HepG2 (cell line): ENCODE results near the gene CDK3. TPM values are rescaled to one million over a fixed set of nuclear protein-coding genes. Genes with fewer than 3 reads are reported as not detected.

Source experiments
- AGO1 ChIP-seq: fragments of 200-400 bp; formaldehyde crosslinking; IDR thresholded peaks from 2 replicates; pipeline ENCODE4 v1.6.1; 2017; ENCODE audit warnings: mild to moderate bottlenecking, low read depth, low read length, moderate library complexity; ENCODE audit not compliant: poor library complexity, severe bottlenecking
- ARID2 ChIP-seq: sonication (generic); formaldehyde crosslinking; IDR thresholded peaks from 2 replicates; pipeline ENCODE4 v1.8.1; 2022; ENCODE audit warnings: mild to moderate bottlenecking, missing genetic modification reagents, borderline replicate concordance
- HMG20B ChIP-seq: conservative IDR thresholded peaks from 2 replicates; pipeline ENCODE4 v1.6.1; 2016; ENCODE audit warnings: missing genetic modification reagents, missing compliant biosample characterization
- KDM5A ChIP-seq: fragments of 200-600 bp; sonication (generic); IDR thresholded peaks from 2 replicates; pipeline ENCODE4 v1.7.0; 2018; ENCODE audit warnings: antibody characterized with exemption, mild to moderate bottlenecking, low read length, borderline replicate concordance
- MAFG ChIP-seq: sonication (generic); formaldehyde crosslinking; IDR thresholded peaks from 2 replicates; pipeline ENCODE4 v1.5.1; 2020; ENCODE audit warnings: mild to moderate bottlenecking, missing genetic modification reagents
- MYNN ChIP-seq: sonication (generic); formaldehyde crosslinking; IDR thresholded peaks from 2 replicates; pipeline ENCODE4 v1.4.0; 2020; ENCODE audit warnings: mild to moderate bottlenecking, low read depth, missing genetic modification reagents
- RARG ChIP-seq: sonication (generic); formaldehyde crosslinking; IDR thresholded peaks from 2 replicates; pipeline ENCODE4 v1.4.0; 2020; ENCODE audit warnings: low read depth, mild to moderate bottlenecking, missing genetic modification reagents
- REXO4 ChIP-seq: sonication (generic); formaldehyde crosslinking; IDR thresholded peaks from 2 replicates; pipeline ENCODE4 v1.8.0; 2022; ENCODE audit warnings: missing genetic modification reagents, mild to moderate bottlenecking, borderline replicate concordance
- RFX1 ChIP-seq: fragments of 450-650 bp; IDR thresholded peaks from 2 replicates; pipeline ENCODE4 v1.6.1; 2017
- SSRP1 ChIP-seq: IDR thresholded peaks from 2 replicates; pipeline ENCODE4 v1.6.1; 2016; ENCODE audit warnings: control low read depth
- ZNF446 ChIP-seq: sonication (generic); formaldehyde crosslinking; IDR thresholded peaks from 2 replicates; pipeline ENCODE4 v1.5.0; 2020; ENCODE audit warnings: mild to moderate bottlenecking, missing genetic modification reagents
- ZNF615 ChIP-seq: sonication (generic); formaldehyde crosslinking; IDR thresholded peaks from 2 replicates; pipeline ENCODE4 v1.5.0; 2020; ENCODE audit warnings: mild to moderate bottlenecking, missing genetic modification reagents, borderline replicate concordance
- ZNF629 ChIP-seq: sonication (generic); formaldehyde crosslinking; conservative IDR thresholded peaks from 2 replicates; pipeline ENCODE4 v1.5.0; 2020; ENCODE audit warnings: missing genetic modification reagents
- ZNF644 ChIP-seq: IDR thresholded peaks from 2 replicates; pipeline ENCODE4 v1.6.1; 2016; ENCODE audit warnings: low read depth
- ZNF761 ChIP-seq: sonication (generic); formaldehyde crosslinking; conservative IDR thresholded peaks from 2 replicates; pipeline ENCODE4 v1.4.0; 2020; ENCODE audit warnings: mild to moderate bottlenecking, missing genetic modification reagents
- polyA plus RNA-seq, 8 experiments: library from polyadenylated mRNA; depleted of rRNA in 3 of 8; stranded (reverse) in 7 of 8; unstranded in 1 of 8; fragments of >200 nt; fragmentation: Illumina TruSeq in 4 of 8; extraction: Trizol in 4 of 8; gene quantifications; 2 replicates each; pipeline versions ENCODE4 v1.2.1 to v1.2.3, GENCODE V29; 2011 to 2016; ENCODE audit warnings: low read depth in 4 of 8, missing spikeins in 1 of 8, mixed read lengths in 1 of 8; ENCODE audit not compliant: insufficient read depth in 1 of 8
- total RNA-seq, 5 experiments: library from RNA; depleted of rRNA; stranded (reverse); fragments of >200 nt; fragmentation: Illumina TruSeq; extraction: Trizol; gene quantifications; 2 replicates each; pipeline ENCODE4 v1.2.3, GENCODE V29; 2016; ENCODE audit warnings: low read depth in 1 of 5
- TF ChIP-seq, protein P1 (sequence below): sonication (generic); formaldehyde crosslinking; IDR thresholded peaks from 2 replicates; pipeline ENCODE4 v1.8.1; 2022; ENCODE audit warnings: low read depth, mild to moderate bottlenecking, missing genetic modification reagents
- TF ChIP-seq, protein P2 (sequence below): sonication (generic); formaldehyde crosslinking; IDR thresholded peaks from 2 replicates; pipeline ENCODE4 v1.4.0; 2020; ENCODE audit warnings: mild to moderate bottlenecking, missing genetic modification reagents
- TF ChIP-seq, protein P3 (sequence below): sonication (generic); formaldehyde crosslinking; IDR thresholded peaks from 2 replicates; pipeline ENCODE4 v1.5.1; 2020; ENCODE audit warnings: mild to moderate bottlenecking, missing genetic modification reagents
- TF ChIP-seq, protein P4 (sequence below): sonication (generic); formaldehyde crosslinking; IDR thresholded peaks from 2 replicates; pipeline ENCODE4 v1.4.0; 2020; ENCODE audit warnings: mild to moderate bottlenecking, missing genetic modification reagents

CDK3 gene
- total and polyA plus RNA-seq, 2 of the 13 experiments (the other 11 are each of a cell fraction or from before 2014, with no cell fraction given), result 5.8 to 11.4 TPM

DNA sequence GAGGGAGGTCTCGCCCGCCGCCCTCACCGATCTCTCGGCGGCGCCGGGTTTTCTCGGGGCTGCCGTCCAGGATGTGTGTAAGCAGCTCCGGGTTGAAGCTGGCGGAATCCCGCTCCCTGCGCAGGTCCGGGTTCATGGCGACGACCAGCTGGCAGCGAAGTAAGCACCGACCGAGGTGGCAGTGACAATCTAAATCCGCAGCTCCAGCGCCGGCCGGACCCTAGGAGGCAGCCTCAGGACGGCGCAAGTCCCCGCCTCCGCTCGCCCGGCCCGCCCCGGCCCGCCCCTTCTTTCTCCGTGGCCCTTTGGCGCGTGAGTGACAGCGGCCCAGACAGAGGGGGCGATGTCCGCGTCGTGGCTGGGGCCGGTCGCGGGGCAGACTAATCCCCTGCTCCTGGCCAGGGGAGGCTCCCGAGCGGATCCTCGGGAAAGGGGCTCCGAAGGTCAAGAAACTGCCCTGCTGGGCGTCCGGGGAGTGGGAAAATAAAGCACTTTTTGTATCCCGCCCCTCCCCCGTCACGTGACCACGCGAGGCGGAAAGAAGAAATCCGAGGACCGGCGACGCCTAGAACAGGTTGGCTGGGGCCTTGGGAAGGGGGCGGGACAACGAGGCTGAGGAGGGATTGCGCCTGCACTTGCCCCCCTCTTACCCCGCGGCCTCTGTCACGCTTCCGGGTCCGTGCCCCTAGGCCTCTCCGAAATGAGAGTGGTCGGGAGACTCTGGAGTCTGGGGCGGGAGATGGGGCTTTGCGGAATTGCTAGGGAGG, 21.5 kb upstream of the CDK3 start, which contains the start of the genes ACOX1 and TEN1 (continued):
- TF ChIP-seq, protein P1, sequence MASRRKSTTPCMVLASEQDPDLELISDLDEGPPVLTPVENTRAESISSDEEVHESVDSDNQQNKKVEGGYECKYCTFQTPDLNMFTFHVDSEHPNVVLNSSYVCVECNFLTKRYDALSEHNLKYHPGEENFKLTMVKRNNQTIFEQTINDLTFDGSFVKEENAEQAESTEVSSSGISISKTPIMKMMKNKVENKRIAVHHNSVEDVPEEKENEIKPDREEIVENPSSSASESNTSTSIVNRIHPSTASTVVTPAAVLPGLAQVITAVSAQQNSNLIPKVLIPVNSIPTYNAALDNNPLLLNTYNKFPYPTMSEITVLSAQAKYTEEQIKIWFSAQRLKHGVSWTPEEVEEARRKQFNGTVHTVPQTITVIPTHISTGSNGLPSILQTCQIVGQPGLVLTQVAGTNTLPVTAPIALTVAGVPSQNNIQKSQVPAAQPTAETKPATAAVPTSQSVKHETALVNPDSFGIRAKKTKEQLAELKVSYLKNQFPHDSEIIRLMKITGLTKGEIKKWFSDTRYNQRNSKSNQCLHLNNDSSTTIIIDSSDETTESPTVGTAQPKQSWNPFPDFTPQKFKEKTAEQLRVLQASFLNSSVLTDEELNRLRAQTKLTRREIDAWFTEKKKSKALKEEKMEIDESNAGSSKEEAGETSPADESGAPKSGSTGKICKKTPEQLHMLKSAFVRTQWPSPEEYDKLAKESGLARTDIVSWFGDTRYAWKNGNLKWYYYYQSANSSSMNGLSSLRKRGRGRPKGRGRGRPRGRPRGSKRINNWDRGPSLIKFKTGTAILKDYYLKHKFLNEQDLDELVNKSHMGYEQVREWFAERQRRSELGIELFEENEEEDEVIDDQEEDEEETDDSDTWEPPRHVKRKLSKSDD (CRISPR knock-in tag), result 0 out of 2 replicates have a peak, but pooled peaks have one; percentile 23
- TF ChIP-seq, protein P2, sequence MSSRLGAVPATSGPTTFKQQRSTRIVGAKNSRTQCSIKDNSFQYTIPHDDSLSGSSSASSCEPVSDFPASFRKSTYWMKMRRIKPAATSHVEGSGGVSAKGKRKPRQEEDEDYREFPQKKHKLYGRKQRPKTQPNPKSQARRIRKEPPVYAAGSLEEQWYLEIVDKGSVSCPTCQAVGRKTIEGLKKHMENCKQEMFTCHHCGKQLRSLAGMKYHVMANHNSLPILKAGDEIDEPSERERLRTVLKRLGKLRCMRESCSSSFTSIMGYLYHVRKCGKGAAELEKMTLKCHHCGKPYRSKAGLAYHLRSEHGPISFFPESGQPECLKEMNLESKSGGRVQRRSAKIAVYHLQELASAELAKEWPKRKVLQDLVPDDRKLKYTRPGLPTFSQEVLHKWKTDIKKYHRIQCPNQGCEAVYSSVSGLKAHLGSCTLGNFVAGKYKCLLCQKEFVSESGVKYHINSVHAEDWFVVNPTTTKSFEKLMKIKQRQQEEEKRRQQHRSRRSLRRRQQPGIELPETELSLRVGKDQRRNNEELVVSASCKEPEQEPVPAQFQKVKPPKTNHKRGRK (CRISPR knock-in tag), result no peak
- peak; percentile 78; the same call in 1 of the 2 replicates for TF ChIP-seq MAFG (CRISPR knock-in tag)
- no peak for TF ChIP-seq ZNF644 (CRISPR knock-in tag)
- TF ChIP-seq ARID2 (CRISPR knock-in tag), result no peak; the same call in 1 of the 2 replicates
- no peak; the same call in 1 of the 2 replicates for TF ChIP-seq KDM5A
- TF ChIP-seq MYNN, result no peak; the same call in none of the 2 replicates
- no peak for TF ChIP-seq REXO4 (CRISPR knock-in tag)
- peak; percentile 91 for TF ChIP-seq ZNF761 (CRISPR knock-in tag)
- TF ChIP-seq ZNF446 (CRISPR knock-in tag), result no peak
- TF ChIP-seq RARG (CRISPR knock-in tag), result no peak; the same call in 1 of the 2 replicates
- peak; percentile 70; the same call in 1 of the 2 replicates for TF ChIP-seq SSRP1
- no peak; the same call in none of the 2 replicates for TF ChIP-seq HMG20B
- TF ChIP-seq RFX1, result no peak
- peak; percentile 80 for TF ChIP-seq AGO1
- TF ChIP-seq ZNF629 (CRISPR knock-in tag), result peak; percentile 39; the same call in 1 of the 2 replicates
- TF ChIP-seq, protein P3, sequence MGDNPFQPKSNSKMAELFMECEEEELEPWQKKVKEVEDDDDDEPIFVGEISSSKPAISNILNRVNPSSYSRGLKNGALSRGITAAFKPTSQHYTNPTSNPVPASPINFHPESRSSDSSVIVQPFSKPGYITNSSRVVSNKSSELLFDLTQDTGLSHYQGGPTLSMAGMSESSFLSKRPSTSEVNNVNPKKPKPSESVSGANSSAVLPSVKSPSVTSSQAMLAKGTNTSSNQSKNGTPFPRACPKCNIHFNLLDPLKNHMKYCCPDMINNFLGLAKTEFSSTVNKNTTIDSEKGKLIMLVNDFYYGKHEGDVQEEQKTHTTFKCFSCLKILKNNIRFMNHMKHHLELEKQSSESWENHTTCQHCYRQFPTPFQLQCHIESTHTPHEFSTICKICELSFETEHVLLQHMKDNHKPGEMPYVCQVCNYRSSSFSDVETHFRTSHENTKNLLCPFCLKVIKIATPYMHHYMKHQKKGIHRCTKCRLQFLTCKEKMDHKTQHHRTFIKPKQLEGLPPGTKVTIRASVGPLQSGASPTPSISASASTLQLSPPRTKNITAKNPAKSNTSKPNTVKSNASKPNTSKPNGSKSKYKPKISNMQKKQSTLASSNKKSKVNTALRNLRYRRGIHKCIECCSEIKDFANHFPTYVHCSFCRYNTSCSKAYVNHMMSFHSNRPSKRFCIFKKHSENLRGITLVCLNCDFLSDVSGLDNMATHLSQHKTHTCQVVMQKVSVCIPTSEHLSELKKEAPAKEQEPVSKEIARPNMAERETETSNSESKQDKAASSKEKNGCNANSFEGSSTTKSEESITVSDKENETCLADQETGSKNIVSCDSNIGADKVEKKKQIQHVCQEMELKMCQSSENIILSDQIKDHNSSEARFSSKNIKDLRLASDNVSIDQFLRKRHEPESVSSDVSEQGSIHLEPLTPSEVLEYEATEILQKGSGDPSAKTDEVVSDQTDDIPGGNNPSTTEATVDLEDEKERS (CRISPR knock-in tag), result peak; percentile 22
- TF ChIP-seq ZNF615 (CRISPR knock-in tag), result no peak
- TF ChIP-seq, protein P4, sequence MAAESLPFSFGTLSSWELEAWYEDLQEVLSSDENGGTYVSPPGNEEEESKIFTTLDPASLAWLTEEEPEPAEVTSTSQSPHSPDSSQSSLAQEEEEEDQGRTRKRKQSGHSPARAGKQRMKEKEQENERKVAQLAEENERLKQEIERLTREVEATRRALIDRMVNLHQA, result no peak
